HG03354 (cell line): Measurements from ENCODE around the gene AQP7.
"Not testable (repeated sequence)": the region's sequence is repeated elsewhere in the genome, so short reads cannot be mapped to it uniquely, and the experiment has no call there.

Source experiments
- ATAC-seq: cut with Tn5 transposase; IDR thresholded peaks from one replicate; pipeline ENCODE4 v1.9.1; 2021; ENCODE audit warnings: mild to moderate bottlenecking; ENCODE audit not compliant: unreplicated experiment, poor library complexity, severe bottlenecking

Gene AQP7

DNA sequence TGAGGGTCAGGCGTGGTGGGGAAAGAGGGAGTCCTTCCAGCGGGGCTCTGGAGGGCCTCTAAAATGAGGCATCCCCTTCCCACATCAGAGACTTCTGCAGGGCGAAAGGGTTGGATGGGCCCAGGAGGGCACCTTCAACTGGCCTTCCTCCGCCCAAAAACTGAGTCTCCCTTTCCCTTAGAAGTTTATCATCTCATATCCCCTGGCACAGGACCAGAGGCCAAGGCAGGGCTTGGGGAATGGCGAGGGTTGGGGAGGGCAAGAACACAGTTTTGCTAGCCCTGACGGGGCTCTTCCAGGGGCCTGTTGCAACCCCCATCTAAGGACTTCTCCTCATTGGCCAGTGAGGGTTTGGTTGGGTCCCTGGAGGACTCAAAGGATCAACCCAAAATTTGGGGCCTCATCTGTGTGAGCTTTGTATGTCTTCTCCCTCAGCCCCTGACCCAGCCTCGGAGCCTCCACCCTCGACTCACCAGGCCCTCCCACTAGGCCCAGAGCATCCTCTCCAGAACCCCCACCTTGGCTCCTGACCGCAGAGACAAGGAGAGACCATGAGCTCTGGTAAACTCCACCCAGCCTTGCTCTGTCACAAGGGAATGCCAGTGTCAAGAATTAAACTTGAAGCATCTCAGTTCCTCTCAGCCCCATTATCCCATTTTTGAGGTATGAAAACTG is 24.1 kb downstream of the AQP7 start:
- no peak for ATAC-seq

DNA sequence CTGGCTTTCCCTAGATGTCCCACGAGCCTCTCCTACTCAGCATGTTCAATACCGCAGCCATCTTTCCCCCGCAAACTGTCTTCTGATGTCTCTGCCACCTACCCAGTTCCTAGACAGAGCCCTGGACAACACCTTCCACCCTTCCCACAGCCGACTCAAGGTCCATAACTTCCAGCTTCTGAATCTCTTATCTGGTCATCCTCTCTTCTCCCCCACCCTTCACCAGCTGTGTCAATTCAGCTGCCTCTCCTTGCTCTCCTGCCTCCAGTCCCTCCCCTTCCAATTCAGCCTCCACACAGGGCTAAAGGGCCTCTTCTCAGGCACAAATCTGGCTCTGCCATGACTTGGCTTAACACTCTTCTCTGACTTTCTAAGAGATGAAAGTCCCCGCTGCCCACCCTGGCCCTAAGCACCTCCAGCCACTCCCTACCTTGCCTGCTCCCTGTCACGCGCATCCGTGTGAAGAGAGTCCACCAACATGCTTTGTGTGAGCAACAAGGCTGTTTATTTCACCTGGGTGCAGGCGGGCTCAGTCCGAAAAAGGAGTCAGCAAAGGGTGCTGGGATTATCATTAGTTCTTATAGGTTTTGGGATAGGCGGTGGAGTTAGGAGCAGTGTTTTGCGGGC is 25.2 kb downstream of the AQP7 start:
- ATAC-seq = no peak

DNA sequence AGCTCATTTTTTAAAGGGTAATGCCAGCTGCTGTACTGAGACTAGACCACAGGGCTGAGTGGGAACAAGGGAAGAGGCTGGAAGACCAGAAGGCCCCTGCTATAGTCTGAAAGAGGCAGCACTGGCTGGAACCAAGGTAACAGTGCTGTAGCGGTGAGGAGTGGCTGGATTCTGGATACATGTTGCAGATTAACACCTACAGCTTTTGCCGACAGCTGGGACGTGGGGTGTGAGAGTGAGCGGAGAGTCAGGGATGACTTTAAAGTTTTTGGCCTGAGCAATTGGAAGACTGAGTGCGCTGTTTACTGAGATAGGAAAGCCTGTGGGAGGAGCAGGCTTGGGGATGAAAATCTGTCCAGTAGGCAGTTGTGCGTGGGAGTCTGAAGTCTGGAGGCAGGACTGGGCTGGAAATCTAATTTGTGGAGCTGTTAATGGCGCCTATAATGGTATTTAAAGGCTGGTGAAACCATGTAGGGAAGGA is 26.5 kb downstream of the AQP7 start:
- no peak for ATAC-seq

- ATAC-seq = no peak
Observed at GRCh38 chr9:33375238-33375840, 27.0 kb downstream of the AQP7 start.

GRCh38 chr9:33374634-33375237 is 27.6 kb downstream of the AQP7 start:
- peak; percentile 80 for ATAC-seq

GRCh38 chr9:33374190-33374589 is 28.2 kb downstream of the AQP7 start:
- no peak for ATAC-seq

DNA sequence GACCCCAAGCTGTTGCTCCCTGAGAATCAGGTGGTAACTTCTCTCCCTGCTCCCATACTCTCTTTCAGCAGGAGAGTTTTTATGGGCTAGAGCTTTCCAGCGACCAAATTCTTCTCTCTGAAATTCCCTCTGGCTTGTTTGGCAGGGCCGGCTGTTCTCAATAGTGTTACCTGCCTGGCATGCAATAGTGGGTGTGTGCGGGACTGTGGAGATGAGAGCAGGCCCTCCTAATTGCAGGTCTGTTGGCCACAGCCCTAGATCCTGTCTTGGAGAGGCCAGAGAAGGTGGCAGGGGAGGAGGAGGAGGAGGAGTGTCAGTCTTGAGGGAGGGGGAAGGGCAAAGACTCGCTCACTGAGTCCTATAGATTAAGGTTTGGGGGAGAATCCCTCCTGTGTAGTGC is 29.5 kb downstream of the AQP7 start:
- ATAC-seq = no peak

DNA sequence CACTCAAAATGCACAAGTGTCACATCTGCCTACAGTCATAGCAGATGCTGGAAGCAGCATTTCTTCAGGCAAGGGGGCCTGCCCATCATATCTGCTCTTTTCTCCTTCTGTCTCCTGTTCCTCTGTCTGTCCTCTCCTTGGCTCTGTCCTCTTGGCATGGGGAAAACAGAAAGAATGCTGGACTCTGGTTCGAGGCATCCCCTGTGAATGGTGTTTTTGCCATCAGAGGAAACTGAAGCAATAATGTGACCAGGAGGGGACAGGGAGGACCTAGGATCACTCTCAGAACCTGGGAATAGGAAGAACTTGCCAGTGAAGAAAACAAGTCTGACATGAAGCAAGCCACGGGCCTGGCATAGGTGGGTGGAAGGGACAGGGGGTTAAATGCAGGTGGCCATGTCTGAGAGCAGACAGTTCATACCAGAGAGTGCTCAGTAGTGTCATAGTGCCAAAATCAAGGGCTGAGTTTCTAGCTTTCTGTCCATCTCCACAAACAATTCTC is 35.3 kb downstream of the AQP7 start:
- ATAC-seq = no peak

GRCh38 chr9:33364814-33365213 is 37.6 kb downstream of the AQP7 start:
- not testable (repeated sequence) for ATAC-seq

DNA sequence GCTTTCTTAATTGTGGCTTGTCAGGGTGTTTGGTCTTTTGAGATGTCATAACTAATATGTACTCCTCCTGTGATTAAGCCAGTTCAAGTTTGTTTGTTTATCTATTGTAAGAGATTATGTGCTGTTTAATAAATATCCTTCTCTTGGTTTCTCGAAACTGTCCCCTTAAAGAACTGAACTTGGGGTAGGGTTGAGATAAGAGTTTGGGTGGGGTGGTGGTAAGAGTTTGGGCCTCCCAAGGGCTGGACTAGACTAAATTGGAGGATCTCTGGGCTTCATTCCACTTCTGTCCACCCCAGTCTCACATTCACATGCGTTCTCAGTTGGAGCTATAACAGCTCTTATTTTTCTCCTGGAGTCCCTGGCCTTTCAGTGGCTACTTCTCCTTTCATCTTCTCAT is 38.2 kb downstream of the AQP7 start:
- ATAC-seq = no peak

DNA sequence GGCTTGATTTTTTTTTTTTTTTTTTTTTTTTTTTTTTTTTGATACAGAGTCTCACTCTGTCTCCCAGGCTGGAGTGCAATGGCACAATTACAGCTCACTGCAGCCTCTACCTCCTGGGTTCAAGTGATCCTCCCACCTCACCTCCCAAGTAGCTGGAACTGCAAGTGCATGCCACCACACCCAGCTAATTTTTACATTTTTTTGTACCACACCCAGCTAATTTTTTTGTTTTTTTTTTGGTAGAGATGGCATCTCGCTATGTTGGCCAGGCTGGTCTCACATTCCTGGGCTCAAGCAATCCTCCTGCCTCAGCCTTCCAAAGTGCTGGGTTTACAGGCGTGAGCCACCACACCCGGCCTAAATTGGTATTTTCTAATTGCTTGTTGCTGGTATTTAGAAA is 43.7 kb downstream of the AQP7 start:
- not testable (repeated sequence) for ATAC-seq

- no peak for ATAC-seq
Observed at GRCh38 chr9:33355933-33356332, 46.4 kb downstream of the AQP7 start.

- no peak for ATAC-seq
Observed at GRCh38 chr9:33354651-33355211, 47.6 kb downstream of the AQP7 start.

DNA sequence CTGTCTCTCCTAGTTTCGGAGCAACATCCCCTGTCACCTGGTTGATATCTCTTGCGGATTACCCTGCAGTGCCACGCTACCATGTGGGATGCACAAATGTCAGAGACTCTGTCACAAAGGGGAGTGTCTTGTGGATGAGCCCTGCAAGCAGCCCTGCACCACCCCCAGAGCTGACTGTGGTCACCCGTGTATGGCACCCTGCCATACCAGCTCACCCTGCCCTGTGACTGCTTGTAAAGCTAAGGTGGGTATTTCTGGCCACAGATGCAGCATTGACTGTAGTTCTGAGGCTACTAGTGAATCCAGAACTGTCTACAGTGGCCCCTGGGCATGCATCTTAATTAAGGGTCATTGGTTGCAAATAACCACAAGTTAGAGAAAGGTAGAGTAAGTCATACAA is 50.8 kb downstream of the AQP7 start:
- no peak for ATAC-seq

GRCh38 chr9:33350310-33350709 is 52.1 kb downstream of the AQP7 start:
- no peak for ATAC-seq

DNA sequence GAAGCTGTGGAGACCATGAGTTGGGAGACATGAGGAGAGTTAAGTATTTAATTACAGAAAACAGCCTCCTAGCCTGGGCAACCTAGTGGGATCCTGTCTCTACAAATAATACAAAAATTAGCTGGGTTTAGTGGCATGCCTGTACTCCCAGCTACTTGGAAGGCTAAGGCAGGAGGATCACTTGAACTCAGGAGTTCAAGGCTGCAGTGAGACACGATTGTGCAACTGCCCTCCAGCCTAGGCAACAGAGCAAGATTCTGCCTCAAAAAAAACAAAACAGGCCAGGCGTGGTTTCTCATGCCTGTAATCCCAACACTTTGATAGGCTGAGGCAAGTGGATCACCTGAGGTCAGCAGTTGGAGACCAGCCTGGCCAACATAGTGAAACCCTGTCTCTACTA is 52.6 kb downstream of the AQP7 start:
- ATAC-seq = no peak

DNA sequence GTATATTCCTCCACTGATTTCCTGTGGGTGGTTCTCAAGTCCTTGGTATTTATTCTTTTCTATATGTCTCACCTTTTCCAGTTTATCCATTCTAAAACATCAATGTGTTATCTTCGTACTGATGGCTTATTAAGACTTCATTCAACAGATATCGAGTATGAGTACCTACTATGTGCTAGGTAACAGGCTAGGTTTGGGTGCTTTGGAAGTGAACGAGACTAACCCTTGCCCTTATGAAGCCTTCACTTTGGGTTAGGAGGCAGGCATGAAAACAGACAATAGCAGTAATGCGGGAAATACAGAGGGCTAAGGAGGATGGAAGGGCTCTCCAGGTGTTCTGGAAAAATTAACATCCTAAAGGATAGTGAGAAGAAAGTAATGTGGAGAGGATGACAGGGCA is 53.4 kb downstream of the AQP7 start:
- no peak for ATAC-seq

- no peak for ATAC-seq
Observed at GRCh38 chr9:33346564-33346963, 55.8 kb downstream of the AQP7 start.

DNA sequence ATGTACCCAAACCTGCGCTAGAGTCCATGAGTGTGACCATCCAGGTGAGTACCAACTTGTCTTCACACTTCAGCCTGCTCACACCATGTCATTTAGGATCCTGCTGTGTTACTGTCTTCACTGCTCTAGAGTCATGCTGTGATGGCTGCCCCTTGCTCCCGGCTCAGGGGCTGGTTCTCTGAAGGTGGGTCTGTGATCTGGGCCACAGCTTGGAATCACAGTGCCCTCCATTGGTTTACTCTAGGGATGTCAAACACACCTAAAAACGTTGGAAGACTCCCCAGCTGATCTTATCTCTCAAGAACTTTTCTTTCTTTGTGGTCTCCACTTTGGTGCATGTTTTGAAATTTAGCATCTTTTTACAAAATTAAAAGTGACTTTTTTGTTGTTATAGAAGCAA is 58.2 kb downstream of the AQP7 start:
- no peak for ATAC-seq

DNA sequence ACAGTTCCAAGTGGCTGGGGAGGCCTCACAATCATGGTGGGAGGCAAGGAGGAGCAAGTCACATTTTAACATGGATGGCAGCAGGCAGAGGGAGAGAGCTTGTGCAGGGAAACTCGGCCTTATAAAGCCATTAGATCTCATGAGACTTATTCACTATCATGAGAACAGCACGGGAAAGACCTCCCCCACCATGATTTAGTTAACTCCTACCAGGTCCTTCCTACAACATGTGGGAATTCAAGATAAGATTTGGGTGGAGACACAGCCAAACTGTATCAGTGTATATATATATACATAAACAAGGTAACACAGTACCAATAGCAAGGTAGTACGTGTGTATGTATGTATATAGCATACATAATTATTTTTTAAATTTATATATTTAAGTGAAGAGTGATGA is 61.2 kb downstream of the AQP7 start:
- ATAC-seq = no peak
